Forelimb muscle (tissue), 1 donor: ENCODE measurements around the gene ACSBG1. TPM values are rescaled to one million over a fixed set of nuclear protein-coding genes. Genes with fewer than 3 reads are reported as not detected.
"Not testable (repeated sequence)": the region's sequence is repeated elsewhere in the genome, so short reads cannot be mapped to it uniquely, and the experiment has no call there.

Source experiments
- DNase-seq: peaks from one replicate; pipeline ENCODE4 v3.0.0-alpha.2; 2013; ENCODE audit warnings: low read depth
- polyA plus RNA-seq: library from polyadenylated mRNA; unstranded; fragments of 120-200 nt; gene quantifications from one replicate; pipeline ENCODE4 v1.2.1, GENCODE V29; 2013; ENCODE audit not compliant: insufficient read length

ACSBG1 gene
- polyA plus RNA-seq, 1 donor, result 0.18 TPM

- no peak for DNase-seq
Observed at GRCh38 chr15:78167227-78167888, 67.0 kb downstream of the ACSBG1 start.

- DNase-seq, result no peak
Observed at GRCh38 chr15:78164010-78164409, 70.4 kb downstream of the ACSBG1 start.

- no peak for DNase-seq
Observed at GRCh38 chr15:78162038-78162437, 72.3 kb downstream of the ACSBG1 start.

GRCh38 chr15:78159395-78159794 is 75.0 kb downstream of the ACSBG1 start:
- DNase-seq, result no peak

GRCh38 chr15:78157203-78157602 is 77.2 kb downstream of the ACSBG1 start:
- no peak for DNase-seq

GRCh38 chr15:78156653-78157052 is 77.7 kb downstream of the ACSBG1 start:
- no peak for DNase-seq

- no peak for DNase-seq
Observed at GRCh38 chr15:78155355-78155939, 78.9 kb downstream of the ACSBG1 start.

- no peak for DNase-seq
Observed at GRCh38 chr15:78154955-78155354, 79.4 kb downstream of the ACSBG1 start.

- not testable (repeated sequence) for DNase-seq
Observed at GRCh38 chr15:78151075-78151474, 83.3 kb downstream of the ACSBG1 start.

- no peak for DNase-seq
Observed at GRCh38 chr15:78149805-78150751, 84.3 kb downstream of the ACSBG1 start.

- peak; percentile 91 for DNase-seq
Observed at GRCh38 chr15:78149068-78149804, 85.1 kb downstream of the ACSBG1 start, which contains the start of gene IDH3A. Gene IDH3A (plus strand): TSS chr15:78149362. CDS start chr15:78149404, 42 bp downstream.

GRCh38 chr15:78148392-78149067 is 85.8 kb downstream of the ACSBG1 start:
- no peak for DNase-seq

GRCh38 chr15:78147566-78147965 is 86.8 kb downstream of the ACSBG1 start:
- DNase-seq, result no peak

- DNase-seq, result no peak
Observed at GRCh38 chr15:78146425-78147154, 87.8 kb downstream of the ACSBG1 start.

- DNase-seq, result no peak
Observed at GRCh38 chr15:78142332-78142731, 92.0 kb downstream of the ACSBG1 start.

GRCh38 chr15:78140292-78140691 is 94.1 kb downstream of the ACSBG1 start:
- no peak for DNase-seq

- DNase-seq, result no peak
Observed at GRCh38 chr15:78139578-78139977, 94.8 kb downstream of the ACSBG1 start.

GRCh38 chr15:78133801-78134200 is 100.6 kb downstream of the ACSBG1 start:
- no peak for DNase-seq

- DNase-seq, result peak; percentile 29
Observed at GRCh38 chr15:78131295-78132061, 102.9 kb downstream of the ACSBG1 start, which contains the start of gene CIB2. Gene CIB2 (minus strand): TSS chr15:78131445. CDS start chr15:78131215, 230 bp downstream.
